Memory B cell (primary cell): Measurements from ENCODE around the gene FKBP7.
"Not testable (repeated sequence)": the region's sequence is repeated elsewhere in the genome, so short reads cannot be mapped to it uniquely, and the experiment has no call there.

Experiments
- ATAC-seq: fragments of 150-1000 bp; cut with Tn5 transposase; 2 replicates; pipeline ENCODE4 v1.10.0; 2021; ENCODE audit warnings: low read depth, mild to moderate bottlenecking, moderate library complexity
- DNase-seq, 2 donors: peaks; one replicate each; pipeline ENCODE4 v3.0.0; 2022; ENCODE audit warnings: low spot score in 2 of 2
- H3K27ac Mint-ChIP-seq: one replicate; pipeline ENCODE4 v1.8.0; 2022; ENCODE audit warnings: mild to moderate bottlenecking, moderate library complexity, mixed read lengths
- H3K27me3 Mint-ChIP-seq: one replicate; pipeline ENCODE4 v1.8.0; 2022; ENCODE audit warnings: mixed read lengths
- H3K36me3 Mint-ChIP-seq: one replicate; pipeline ENCODE4 v1.8.0; 2022; ENCODE audit warnings: mild to moderate bottlenecking, mixed read lengths
- H3K4me1 Mint-ChIP-seq: one replicate; pipeline ENCODE4 v1.8.0; 2022; ENCODE audit warnings: mixed read lengths
- H3K4me3 Mint-ChIP-seq: one replicate; pipeline ENCODE4 v1.8.0; 2022; ENCODE audit warnings: mild to moderate bottlenecking, moderate library complexity, mixed read lengths
- H3K9me3 Mint-ChIP-seq: one replicate; pipeline ENCODE4 v1.8.0; 2022; ENCODE audit warnings: mixed read lengths

FKBP7 gene

DNA sequence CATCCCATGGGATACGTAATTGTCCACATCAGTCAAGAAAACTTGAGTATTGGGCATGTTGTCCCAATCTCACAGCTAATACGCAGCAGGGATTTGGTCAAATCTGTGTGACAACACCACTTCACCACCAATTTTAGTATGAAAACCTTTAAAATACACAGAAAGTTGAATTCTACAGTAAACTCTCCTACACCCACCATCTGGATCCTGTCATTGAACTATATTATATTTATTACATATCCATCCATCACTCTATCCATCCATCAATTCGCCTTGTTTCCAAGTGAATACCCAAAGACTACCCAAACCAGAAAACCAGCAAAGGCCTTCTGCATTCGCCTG lies 846 bp upstream of the FKBP7 start:
- Mint-ChIP-seq H3K36me3 (no peaks in the 10 kb centered on the region), H3K4me3 (peak overlapping the region; percentile 97), H3K9me3 (no peaks in the 10 kb centered on the region), H3K4me1 (peaks cover 21% of the 10 kb centered on the region), H3K27me3 (no peaks in the 10 kb centered on the region), H3K27ac (peak overlapping the region; percentile 97)
- DNase-seq (no peak), ATAC-seq (no peak)

DNA sequence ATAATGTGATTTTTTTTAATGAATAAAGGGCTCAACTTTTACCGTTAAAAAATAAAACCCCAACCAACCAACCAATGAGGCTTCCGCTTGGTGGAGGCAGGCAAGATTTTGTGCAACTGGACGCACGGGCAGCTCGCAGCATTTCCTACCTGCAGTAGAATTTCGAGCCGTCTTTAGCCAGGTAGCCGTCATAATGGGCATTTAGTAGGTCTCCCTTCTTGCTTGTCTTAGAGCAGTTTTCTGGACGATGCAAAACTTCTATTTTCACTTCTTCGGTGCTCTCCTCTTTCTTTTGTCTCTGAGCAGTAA lies 316 bp downstream of the FKBP7 start:
- Mint-ChIP-seq H3K36me3 (no peaks in the 10 kb centered on the region), H3K4me3 (peak overlapping the region; percentile 97), H3K27ac (peak overlapping the region; percentile 97), H3K9me3 (no peaks in the 10 kb centered on the region), H3K27me3 (no peaks in the 10 kb centered on the region), H3K4me1 (peaks cover 20% of the 10 kb centered on the region)
- ATAC-seq (peak; percentile 1), DNase-seq (no peak)

DNA sequence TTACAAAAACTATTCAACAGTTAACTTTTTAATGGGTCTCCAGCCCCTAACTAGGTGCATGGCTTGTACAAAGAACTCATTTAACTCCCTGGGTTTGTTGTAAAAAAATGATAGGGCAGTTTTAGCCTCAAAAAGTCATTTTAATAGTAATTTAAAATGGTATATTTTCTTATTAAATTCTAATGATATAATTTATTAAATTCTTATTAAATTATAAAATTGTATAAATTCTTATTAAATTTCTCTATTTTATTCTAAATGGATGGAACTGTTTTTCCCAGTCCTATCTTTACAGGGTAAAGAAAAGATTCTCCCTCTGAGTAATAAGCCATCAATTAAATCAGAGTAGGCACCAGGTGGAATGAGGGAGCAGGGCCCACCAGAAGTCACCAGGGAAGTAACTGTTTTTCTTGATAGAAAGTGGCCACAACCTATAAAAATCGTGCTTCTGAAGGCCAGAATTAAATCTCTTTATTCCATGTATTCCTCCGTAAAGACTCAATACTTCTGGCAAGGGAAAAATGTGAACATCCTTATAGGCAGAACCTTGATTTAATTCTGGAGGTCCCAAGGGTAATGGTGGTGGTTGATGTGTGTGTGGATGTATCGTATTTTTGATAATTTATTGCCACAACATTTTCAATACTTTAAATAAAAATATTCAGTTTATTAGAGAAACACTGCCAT lies 814 bp downstream of the FKBP7 start:
- DNase-seq (no peak), ATAC-seq (no peak)
- H3K4me3 Mint-ChIP-seq, result peak overlapping the region; percentile 97
- H3K36me3 Mint-ChIP-seq, result no peaks in the 10 kb centered on the region
- H3K27me3 Mint-ChIP-seq, result no peaks in the 10 kb centered on the region
- no peaks in the 10 kb centered on the region for H3K9me3 Mint-ChIP-seq
- H3K27ac Mint-ChIP-seq, result peak overlapping the region; percentile 97
- H3K4me1 Mint-ChIP-seq, result peaks cover 17% of the 10 kb centered on the region

DNA sequence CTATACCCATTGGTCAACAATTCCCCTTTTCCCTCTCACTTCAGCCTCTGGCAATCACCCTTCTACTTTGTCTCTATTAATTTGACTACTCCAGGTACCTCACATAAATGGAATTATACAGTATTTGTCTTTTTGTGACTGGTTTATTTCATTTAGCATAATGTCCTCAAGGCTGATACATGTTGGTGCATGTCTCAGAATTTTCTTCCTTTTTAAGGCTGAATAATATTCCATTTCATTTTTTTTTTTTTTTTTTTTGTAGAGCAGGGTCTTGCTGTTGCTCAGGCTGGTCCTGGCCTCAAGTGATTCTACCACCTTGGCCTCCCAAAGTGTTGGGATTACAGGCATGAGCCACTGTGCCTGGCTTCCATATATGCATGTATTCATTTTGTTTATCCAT lies 1.9 kb downstream of the FKBP7 start:
- no peak overlapping the region for H3K27ac Mint-ChIP-seq
- H3K9me3 Mint-ChIP-seq, result no peaks in the 10 kb centered on the region
- DNase-seq (no peak), ATAC-seq (no peak)
- peaks cover 9% of the 10 kb centered on the region for H3K4me1 Mint-ChIP-seq
- no peaks in the 10 kb centered on the region for H3K27me3 Mint-ChIP-seq
- H3K36me3 Mint-ChIP-seq, result no peaks in the 10 kb centered on the region
- no peak overlapping the region for H3K4me3 Mint-ChIP-seq

DNA sequence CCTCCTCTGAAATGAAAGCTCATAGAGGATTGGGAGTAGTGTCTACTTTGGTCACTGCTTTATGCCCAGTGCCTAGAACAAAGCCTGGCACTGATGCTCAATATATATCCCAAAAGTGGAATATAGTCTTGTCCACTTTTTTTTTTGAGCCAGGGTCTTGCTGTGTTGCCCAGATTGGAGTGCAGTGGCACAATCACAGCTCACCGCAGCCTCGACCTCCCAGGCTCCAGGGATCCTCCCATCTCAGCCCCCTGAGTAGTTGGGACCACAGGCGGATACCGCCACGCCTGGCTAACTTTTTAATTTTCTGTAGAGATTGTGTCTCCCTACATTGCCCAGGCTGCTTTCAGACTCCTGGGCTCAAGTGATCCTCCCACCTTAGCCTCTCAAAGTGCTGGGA lies 3.8 kb downstream of the FKBP7 start:
- ATAC-seq (no peak), DNase-seq (no peak)
- Mint-ChIP-seq H3K36me3 (no peaks in the 10 kb centered on the region), H3K4me1 (peaks cover 2% of the 10 kb centered on the region), H3K4me3 (no peak overlapping the region), H3K27ac (no peak overlapping the region), H3K27me3 (no peaks in the 10 kb centered on the region), H3K9me3 (no peaks in the 10 kb centered on the region)

DNA sequence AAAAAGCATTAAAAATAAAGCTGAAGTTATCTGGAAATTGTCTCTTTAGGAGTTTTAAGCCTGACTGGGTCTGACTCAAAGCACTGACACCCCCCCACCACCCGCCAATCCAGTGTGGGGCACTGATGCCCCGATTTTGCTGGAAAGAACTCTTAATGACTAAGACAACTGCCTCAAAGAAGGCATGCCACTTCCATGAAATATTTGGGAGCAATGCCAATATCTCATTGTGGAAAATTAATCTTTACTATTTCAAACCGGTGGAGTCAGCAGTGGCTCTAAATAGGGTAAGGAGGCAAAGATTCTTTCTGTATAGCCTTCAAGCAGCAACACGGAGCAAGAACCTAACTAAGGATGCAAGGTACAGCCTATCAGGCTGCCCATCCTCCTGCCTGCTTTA lies 4.5 kb downstream of the FKBP7 start:
- Mint-ChIP-seq H3K27me3 (no peaks in the 10 kb centered on the region), H3K27ac (no peak overlapping the region), H3K4me3 (no peak overlapping the region), H3K36me3 (no peaks in the 10 kb centered on the region), H3K9me3 (no peaks in the 10 kb centered on the region), H3K4me1 (peaks cover 2% of the 10 kb centered on the region)
- no peak for DNase-seq
- no peak for ATAC-seq

DNA sequence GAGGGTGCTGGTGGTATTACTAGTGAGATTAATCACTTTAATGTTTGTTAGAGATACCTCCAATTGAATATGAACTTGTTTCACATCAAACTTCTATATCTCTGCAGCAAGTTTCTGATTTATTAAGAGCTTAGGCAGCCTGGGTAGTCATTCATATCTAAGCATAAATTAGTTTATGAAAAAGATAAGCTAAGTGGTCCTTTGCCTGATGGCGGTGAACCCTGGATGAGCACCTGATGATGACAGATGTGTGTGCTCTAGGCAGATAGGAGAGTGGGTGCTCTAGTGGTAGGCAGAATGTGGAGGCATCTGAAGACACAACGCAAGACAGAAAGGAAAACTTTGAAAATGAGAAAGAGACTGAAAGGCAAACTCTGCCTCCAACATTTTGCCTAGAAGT lies 5.0 kb downstream of the FKBP7 start:
- ATAC-seq (no peak), DNase-seq (no peak)
- no peaks in the 10 kb centered on the region for H3K9me3 Mint-ChIP-seq
- no peak overlapping the region for H3K27ac Mint-ChIP-seq
- H3K27me3 Mint-ChIP-seq, result no peaks in the 10 kb centered on the region
- H3K36me3 Mint-ChIP-seq, result no peaks in the 10 kb centered on the region
- no peak overlapping the region for H3K4me3 Mint-ChIP-seq
- H3K4me1 Mint-ChIP-seq, result peaks cover 2% of the 10 kb centered on the region

DNA sequence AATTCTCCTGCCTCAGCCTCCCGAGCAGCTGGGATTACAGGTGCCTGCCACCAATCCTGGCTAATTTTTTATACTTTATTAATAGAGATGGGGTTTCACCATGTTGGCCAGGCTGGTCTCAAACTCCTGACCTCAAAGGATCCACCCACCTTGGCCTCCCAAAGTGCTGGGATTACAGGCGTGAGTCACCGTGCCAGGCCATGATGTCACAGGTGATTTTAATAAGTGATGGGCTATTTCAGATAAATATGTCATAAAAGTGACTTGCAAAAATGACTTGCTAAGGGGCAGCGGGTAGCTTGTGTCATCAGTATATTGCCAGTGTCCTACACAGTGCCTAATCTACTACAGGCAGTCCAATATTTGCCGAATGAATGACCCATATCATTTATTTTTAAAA lies 7.1 kb downstream of the FKBP7 start:
- not testable (repeated sequence) for ATAC-seq, H3K4me3 Mint-ChIP-seq, H3K27ac Mint-ChIP-seq, DNase-seq, H3K4me1 Mint-ChIP-seq, H3K36me3 Mint-ChIP-seq, H3K9me3 Mint-ChIP-seq, H3K27me3 Mint-ChIP-seq

DNA sequence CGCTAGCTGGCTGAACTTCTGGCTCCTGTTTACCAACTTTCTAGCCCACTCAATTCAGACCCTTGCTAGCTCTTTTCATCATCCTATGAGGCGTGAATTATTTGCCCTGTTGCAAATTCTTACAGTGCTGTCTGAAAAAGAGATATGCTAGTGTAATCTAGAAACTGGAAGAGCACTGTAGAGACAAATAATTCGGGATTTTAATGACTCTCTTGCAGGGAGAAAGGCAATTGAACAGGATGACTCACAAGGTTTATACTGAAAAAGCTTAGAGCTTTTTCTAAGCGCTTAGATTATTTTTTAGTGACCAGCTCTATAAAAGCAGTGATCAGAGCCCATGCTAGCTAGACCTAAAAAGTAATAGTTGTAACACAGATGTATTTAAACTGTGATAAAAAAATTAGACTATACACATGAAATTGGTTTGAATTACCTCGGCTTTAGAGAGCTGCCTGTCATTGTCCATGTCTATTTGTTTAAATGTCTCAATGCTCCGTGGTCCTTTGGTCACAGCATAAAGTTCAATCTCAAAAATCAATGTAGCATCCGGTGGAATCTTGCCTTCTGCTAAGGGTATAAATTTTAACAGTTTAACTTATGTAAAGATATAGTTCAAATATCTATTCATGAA lies 9.1 kb downstream of the FKBP7 start:
- Mint-ChIP-seq H3K27me3 (no peaks in the 10 kb centered on the region), H3K4me1 (peaks cover 2% of the 10 kb centered on the region), H3K27ac (no peak overlapping the region), H3K9me3 (no peaks in the 10 kb centered on the region), H3K4me3 (no peak overlapping the region), H3K36me3 (peaks cover 5% of the 10 kb centered on the region)
- DNase-seq (no peak), ATAC-seq (no peak)

DNA sequence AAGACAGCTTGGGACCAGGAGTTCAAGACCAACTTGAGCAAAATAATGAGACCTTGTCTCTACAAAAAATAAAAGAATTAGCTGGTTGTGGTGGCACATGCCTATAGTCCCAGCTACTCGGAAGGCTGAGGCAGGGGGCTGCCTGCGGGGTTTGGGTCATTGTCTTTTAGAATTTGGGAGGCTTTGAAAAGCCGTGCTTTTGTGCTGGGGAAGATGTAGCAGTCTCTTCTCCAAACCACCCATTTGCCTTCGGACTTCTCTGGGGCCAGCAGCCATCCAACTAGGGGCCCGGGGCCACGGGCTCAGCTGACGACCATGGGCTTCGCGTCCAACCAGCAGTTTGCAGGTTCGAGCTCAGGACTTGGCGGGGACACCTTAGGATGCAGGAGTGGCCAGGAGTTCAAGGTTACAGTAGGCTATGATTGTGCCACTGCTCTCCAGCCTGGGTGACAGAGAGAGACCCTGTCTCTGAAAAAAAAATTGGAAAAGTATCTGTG lies 21.0 kb downstream of the FKBP7 start:
- H3K27ac Mint-ChIP-seq, result no peak overlapping the region
- no peak for ATAC-seq
- H3K4me1 Mint-ChIP-seq, result no peaks in the 10 kb centered on the region
- H3K9me3 Mint-ChIP-seq, result no peaks in the 10 kb centered on the region
- H3K36me3 Mint-ChIP-seq, result no peaks in the 10 kb centered on the region
- no peaks in the 10 kb centered on the region for H3K27me3 Mint-ChIP-seq
- H3K4me3 Mint-ChIP-seq, result no peak overlapping the region
- DNase-seq, result no peak

DNA sequence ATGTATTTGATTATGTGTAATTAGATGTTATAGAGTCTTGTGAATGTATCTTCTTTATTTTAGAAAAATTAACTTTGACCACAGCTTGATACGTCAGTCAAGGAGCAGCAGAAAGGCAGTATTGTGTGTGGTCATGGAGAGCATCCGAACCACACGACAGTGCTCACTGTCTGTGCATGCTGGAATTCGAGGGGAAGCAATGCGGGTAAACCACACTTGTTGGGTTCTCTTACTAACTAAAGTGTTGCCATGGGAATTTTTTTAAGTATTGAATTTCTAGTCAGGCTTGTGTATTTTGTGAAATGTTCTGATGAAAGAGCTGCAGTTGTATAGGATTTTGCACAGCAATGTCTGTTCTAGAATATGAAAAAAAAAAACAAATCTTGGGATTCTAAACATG lies 22.5 kb downstream of the FKBP7 start:
- H3K27me3 Mint-ChIP-seq, result no peaks in the 10 kb centered on the region
- H3K4me3 Mint-ChIP-seq, result no peak overlapping the region
- ATAC-seq (no peak), DNase-seq (no peak)
- no peak overlapping the region for H3K27ac Mint-ChIP-seq
- no peaks in the 10 kb centered on the region for H3K36me3 Mint-ChIP-seq
- H3K9me3 Mint-ChIP-seq, result no peaks in the 10 kb centered on the region
- peaks cover 5% of the 10 kb centered on the region for H3K4me1 Mint-ChIP-seq

DNA sequence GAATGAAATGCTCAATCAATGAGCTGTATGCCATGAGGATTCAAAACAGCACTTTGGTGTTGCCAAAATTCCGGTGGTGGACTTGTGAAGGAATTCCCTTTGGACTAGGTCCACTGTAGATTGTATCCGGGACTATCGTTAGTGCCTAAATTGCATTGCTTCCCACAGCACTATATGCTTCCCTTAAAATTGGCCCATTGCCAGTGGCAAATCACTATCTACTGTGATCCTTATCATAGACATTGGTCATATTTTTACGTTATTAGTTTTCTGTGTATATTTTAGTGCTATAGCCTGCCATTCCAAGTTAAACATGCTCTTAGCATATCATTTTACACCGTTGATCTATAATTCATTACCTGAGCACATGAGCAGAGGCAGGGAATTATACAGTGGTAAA lies 25.5 kb downstream of the FKBP7 start:
- Mint-ChIP-seq H3K4me1 (peaks cover 13% of the 10 kb centered on the region), H3K27ac (no peak overlapping the region), H3K27me3 (no peaks in the 10 kb centered on the region), H3K36me3 (peaks cover 9% of the 10 kb centered on the region), H3K9me3 (no peaks in the 10 kb centered on the region), H3K4me3 (no peak overlapping the region)
- no peak for ATAC-seq
- no peak for DNase-seq

DNA sequence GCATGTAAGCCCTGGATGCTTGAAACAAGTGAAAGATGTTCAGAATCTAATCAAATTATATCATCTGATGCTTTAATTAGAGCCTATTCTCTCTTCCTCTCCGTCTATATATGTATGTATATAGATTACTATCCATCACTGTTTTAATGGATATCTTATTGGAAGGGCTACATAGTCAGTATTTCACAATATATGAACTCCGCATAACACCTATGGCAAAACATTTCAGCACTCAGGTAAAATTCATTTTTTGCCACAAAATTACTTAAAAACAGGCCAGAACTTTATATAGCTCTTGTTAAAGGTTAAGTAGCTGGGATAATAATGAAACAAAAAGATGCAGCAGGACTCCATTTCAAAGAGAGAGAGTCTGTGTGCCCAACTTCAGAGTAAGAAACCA lies 26.1 kb downstream of the FKBP7 start:
- Mint-ChIP-seq H3K36me3 (peaks cover 10% of the 10 kb centered on the region), H3K9me3 (no peaks in the 10 kb centered on the region), H3K27ac (no peak overlapping the region), H3K4me3 (peak overlapping the region; percentile 11), H3K4me1 (peaks cover 13% of the 10 kb centered on the region), H3K27me3 (no peaks in the 10 kb centered on the region)
- no peak for DNase-seq
- no peak for ATAC-seq

DNA sequence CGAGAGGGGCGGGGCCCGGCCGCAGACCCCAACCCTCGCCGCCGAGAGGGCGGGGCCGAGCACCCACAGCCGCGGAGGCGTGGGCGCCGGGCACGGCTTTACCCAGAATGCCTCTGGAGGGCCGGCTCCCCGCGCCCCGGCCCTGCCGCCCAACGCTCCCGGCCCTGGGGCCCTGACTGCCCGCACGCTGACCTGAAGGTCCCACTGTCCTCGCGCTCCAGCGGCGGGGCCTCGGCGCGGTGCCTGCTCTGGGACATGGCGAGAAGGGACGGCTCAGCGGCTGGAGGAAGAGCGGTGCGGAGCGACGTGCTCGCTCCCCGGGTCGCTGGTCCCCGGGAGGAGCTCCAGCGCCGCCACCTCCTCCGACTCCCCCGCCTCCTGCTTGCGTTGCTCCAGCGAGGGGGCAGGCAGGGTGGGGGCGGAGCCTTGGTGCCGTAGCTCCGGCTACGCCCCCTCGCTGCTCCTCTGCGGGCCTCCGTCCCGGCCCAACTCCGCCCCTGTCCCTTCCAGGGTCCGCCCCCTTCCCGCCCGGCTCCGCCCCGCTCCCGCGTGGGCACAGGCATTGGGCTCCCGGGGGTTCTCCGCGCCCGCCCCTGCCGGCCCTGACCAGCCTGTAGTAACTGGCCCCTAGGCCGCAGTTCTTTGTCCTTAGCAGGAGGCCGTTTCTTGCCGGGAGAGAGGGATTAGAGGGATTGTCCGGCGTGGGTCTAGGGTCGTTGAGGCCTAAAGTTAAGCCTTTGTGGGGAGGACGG lies 27.4 kb downstream of the FKBP7 start, which contains the start of the genes PJVK and PRKRA:
Gene PJVK (plus strand): TSS at position 605 of the 752 bp plus-strand sequence. CDS start 2,032 bp downstream, outside the sequence.
Gene PRKRA (minus strand): TSS at position 402 of the 752 bp plus-strand sequence. CDS start 145 bp downstream, at position 257.
- Mint-ChIP-seq H3K27ac (peak within 1 kb of the TSS; percentile 96), H3K36me3 (peaks cover 11% of the 10 kb centered on the region), H3K4me3 (peak within 1 kb of the TSS; percentile 91), H3K4me1 (peaks cover 13% of the 10 kb centered on the region), H3K27me3 (no peaks in the 10 kb centered on the region), H3K9me3 (no peaks in the 10 kb centered on the region)
- ATAC-seq (peak; percentile 80), DNase-seq (peak; percentile 93 to 94)
